Neuronal stem cell (in vitro differentiated cells): ENCODE measurements around the gene RPUSD1. TPM values are rescaled to one million over a fixed set of nuclear protein-coding genes. Genes with fewer than 3 reads are reported as not detected.
"Not testable (repeated sequence)": the region's sequence is repeated elsewhere in the genome, so short reads cannot be mapped to it uniquely, and the experiment has no call there.

Experiments
- DNase-seq: peaks from one replicate; pipeline ENCODE4 v3.0.0-alpha.2; 2013; ENCODE audit warnings: low spot score
- H2AFZ ChIP-seq: one replicate; pipeline ENCODE4 v1.6.1; 2013; ENCODE audit warnings: mild to moderate bottlenecking, low read length, inconsistent platforms
- H2AK5ac ChIP-seq: 2 replicates; pipeline ENCODE4 v1.6.1; 2013; ENCODE audit warnings: low read depth, mild to moderate bottlenecking, inconsistent platforms, low read length, moderate library complexity, mixed read lengths
- H2BK120ac ChIP-seq: 2 replicates; pipeline ENCODE4 v1.6.1; 2013; ENCODE audit warnings: low read depth, mild to moderate bottlenecking, inconsistent platforms, low read length, moderate library complexity, mixed read lengths
- H2BK12ac ChIP-seq: one replicate; pipeline ENCODE4 v1.6.1; 2013; ENCODE audit warnings: low read length, inconsistent platforms
- H2BK15ac ChIP-seq: 2 replicates; pipeline ENCODE4 v1.6.1; 2013; ENCODE audit warnings: mild to moderate bottlenecking, low read length, inconsistent platforms, mixed read lengths
- H2BK5ac ChIP-seq: one replicate; pipeline ENCODE4 v1.6.1; 2013; ENCODE audit warnings: inconsistent platforms, mild to moderate bottlenecking, low read length, moderate library complexity
- H3K14ac ChIP-seq: one replicate; pipeline ENCODE4 v1.6.1; 2013; ENCODE audit warnings: low read length, inconsistent platforms
- H3K18ac ChIP-seq: 2 replicates; pipeline ENCODE4 v1.6.1; 2013; ENCODE audit warnings: low read length, inconsistent platforms
- H3K23ac ChIP-seq: 2 replicates; pipeline ENCODE4 v1.6.1; 2013; ENCODE audit warnings: low read depth, mild to moderate bottlenecking, mixed read lengths, low read length, inconsistent platforms; ENCODE audit not compliant: poor library complexity
- H3K27ac ChIP-seq: replicated peaks from 3 replicates; pipeline ENCODE4 v1.5.1; 2013; ENCODE audit warnings: low read length, inconsistent platforms
- H3K27me3 ChIP-seq, 3 experiments: 2 replicates each; pipeline ENCODE4 v1.6.1; 2013; ENCODE audit warnings: low read length in 3 of 3, mild to moderate bottlenecking in 2 of 3, inconsistent platforms in 1 of 3, low read depth in 1 of 3, mixed read lengths in 1 of 3, moderate library complexity in 1 of 3; ENCODE audit not compliant: control insufficient read depth in 3 of 3, insufficient read depth in 3 of 3
- H3K36me3 ChIP-seq, 2 donors: replicated peaks in 1 of 2; 2 replicates each; pipeline ENCODE4 v1.6.1; 2013; ENCODE audit warnings: low read length in 2 of 2; ENCODE audit not compliant: control insufficient read depth in 2 of 2, insufficient read depth in 2 of 2
- H3K4ac ChIP-seq: 2 replicates; pipeline ENCODE4 v1.6.1; 2013; ENCODE audit warnings: inconsistent platforms, mild to moderate bottlenecking, low read length, moderate library complexity
- H3K4me1 ChIP-seq, 2 donors: 1 replicate in 1 of 2; 2 replicates in 1 of 2; pipeline ENCODE4 v1.6.1; 2013; ENCODE audit warnings: low read length in 2 of 2, low read depth in 1 of 2; ENCODE audit not compliant: control insufficient read depth in 2 of 2, insufficient read depth in 1 of 2
- H3K4me2 ChIP-seq: one replicate; pipeline ENCODE4 v1.6.1; 2013; ENCODE audit warnings: mild to moderate bottlenecking, low read length, inconsistent platforms; ENCODE audit not compliant: insufficient read depth, poor library complexity, severe bottlenecking
- H3K4me3 ChIP-seq, 2 donors: 2 replicates each; pipeline ENCODE4 v1.5.1; 2013; ENCODE audit warnings: low read length in 2 of 2, mild to moderate bottlenecking in 2 of 2, inconsistent platforms in 1 of 2, moderate library complexity in 1 of 2
- H3K79me1 ChIP-seq: one replicate; pipeline ENCODE4 v1.6.1; 2013; ENCODE audit warnings: low read depth, mild to moderate bottlenecking, inconsistent platforms, low read length, moderate library complexity
- H3K9ac ChIP-seq: one replicate; pipeline ENCODE4 v1.6.1; 2013; ENCODE audit warnings: mild to moderate bottlenecking, low read depth, low read length, inconsistent platforms; ENCODE audit not compliant: poor library complexity
- H3K9me3 ChIP-seq, 2 donors: replicated peaks in 1 of 2; 2 replicates each; pipeline versions ENCODE3 to v1.6.1; 2013; ENCODE audit warnings: low read length in 2 of 2, mild to moderate bottlenecking in 2 of 2, inconsistent platforms in 1 of 2, low read depth in 1 of 2, mixed read lengths in 1 of 2, moderate library complexity in 1 of 2; ENCODE audit not compliant: control insufficient read depth in 2 of 2, insufficient read depth in 1 of 2
- H4K8ac ChIP-seq: one replicate; pipeline ENCODE4 v1.6.1; 2013; ENCODE audit warnings: low read depth, mild to moderate bottlenecking, inconsistent platforms, low read length, moderate library complexity
- H4K91ac ChIP-seq: one replicate; pipeline ENCODE4 v1.6.1; 2013; ENCODE audit warnings: low read length, low read depth, mild to moderate bottlenecking, inconsistent platforms; ENCODE audit not compliant: poor library complexity
- WGBS, 2 donors: extraction: QIAGEN DNeasy Blood & Tissue Kit; methylation state at CpG; one replicate each; pipeline ENCODE4 v1.1.7; 2013; ENCODE audit warnings: missing lambda C conversion rate in 2 of 2, mixed read lengths in 1 of 2; ENCODE audit not compliant: insufficient read length in 2 of 2, insufficient replicate concordance in 1 of 2; ENCODE audit errors: extremely low coverage in 2 of 2; 5-methylcytosine and 5-hydroxymethylcytosine counted together
- polyA plus RNA-seq, 2 experiments: library from polyadenylated mRNA; stranded (reverse); fragments of 200-250 nt; gene quantifications; one replicate each; pipeline ENCODE4 v1.2.3, GENCODE V29; 2013

Gene RPUSD1
- polyA plus RNA-seq (2013, experiment 1 of 2), result 14.5 TPM
- 15.3 TPM for polyA plus RNA-seq (2013, experiment 2 of 2)

DNA sequence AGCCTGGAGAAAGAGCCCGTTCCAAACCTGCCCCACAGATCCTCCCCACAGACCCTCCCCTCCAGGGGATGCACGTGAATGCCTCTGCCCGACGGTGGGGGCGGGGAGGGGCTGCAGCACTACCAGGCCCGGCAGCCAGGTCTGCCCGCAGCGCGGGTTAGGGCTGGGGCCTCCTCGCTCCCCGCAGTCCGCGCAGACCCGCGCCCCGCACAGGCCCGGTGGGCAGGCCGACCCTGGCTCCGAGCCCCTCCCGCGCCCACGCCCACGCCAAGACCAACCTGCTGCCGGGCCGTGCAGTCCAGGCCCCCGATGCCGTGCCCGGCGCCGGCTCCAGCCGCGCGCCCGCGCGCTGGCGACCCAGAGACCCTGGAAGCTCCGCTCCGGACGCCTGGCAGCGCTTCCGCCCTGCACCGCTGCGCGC lies at the start of gene RPUSD1:
Gene RPUSD1, minus strand, starts transcription at position 404 of the 421 bp plus-strand sequence. CDS start 644 bp downstream, outside the sequence.
- Histone ChIP-seq H2BK12ac (peak within 1 kb of the TSS; percentile 10), H2BK5ac (no peak within 1 kb of the TSS), H3K9me3 (no peaks in the 10 kb centered on the region), H2AK5ac (peak within 1 kb of the TSS; percentile 94), H4K91ac (no peak within 1 kb of the TSS), H4K8ac (peak within 1 kb of the TSS; percentile 72), H3K18ac (peak within 1 kb of the TSS; percentile 97), H2AFZ (peak within 1 kb of the TSS; percentile 80), H3K4me3 (peak within 1 kb of the TSS; percentile 75 to 99), H3K36me3 (peaks cover 38 to 54% of the 10 kb centered on the region in 2 donors), H3K14ac (peak within 1 kb of the TSS; percentile 39), H3K4ac (no peak within 1 kb of the TSS), H3K4me1 (peaks cover 8 to 9% of the 10 kb centered on the region in 2 donors), H3K23ac (peak within 1 kb of the TSS; percentile 89), H2BK120ac (no peak within 1 kb of the TSS), H3K27ac (no peak within 1 kb of the TSS), H3K4me2 (peak within 1 kb of the TSS; percentile 89), H3K79me1 (peaks cover 56% of the 10 kb centered on the region), H3K9ac (peak within 1 kb of the TSS; percentile 97), H2BK15ac (no peak within 1 kb of the TSS), H3K27me3 (no peaks in the 10 kb centered on the region)
- no peak for DNase-seq
- whole genome bisulfite sequencing, 2 donors, result no CpG with 5 or more reads among the region's 45 CpGs

- not testable (repeated sequence) for H2BK120ac ChIP-seq, H2BK5ac ChIP-seq, H3K36me3 ChIP-seq, H3K27me3 ChIP-seq, H2BK12ac ChIP-seq, H2AK5ac ChIP-seq, H3K4me2 ChIP-seq, H2AFZ ChIP-seq, H2BK15ac ChIP-seq, H3K4ac ChIP-seq, H4K91ac ChIP-seq, H3K9ac ChIP-seq, H3K27ac ChIP-seq, DNase-seq, H3K4me3 ChIP-seq, H3K14ac ChIP-seq, H3K18ac ChIP-seq, H3K79me1 ChIP-seq, H3K23ac ChIP-seq, H3K4me1 ChIP-seq, H4K8ac ChIP-seq
- no CpG with 5 or more reads among the region's 3 CpGs for WGBS, 2 donors
- H3K9me3 ChIP-seq, result peaks cover 11 to 14% of the 10 kb centered on the region in 2 donors
Observed at GRCh38 chr16:836822-837221, 48.6 kb upstream of the RPUSD1 start.

DNA sequence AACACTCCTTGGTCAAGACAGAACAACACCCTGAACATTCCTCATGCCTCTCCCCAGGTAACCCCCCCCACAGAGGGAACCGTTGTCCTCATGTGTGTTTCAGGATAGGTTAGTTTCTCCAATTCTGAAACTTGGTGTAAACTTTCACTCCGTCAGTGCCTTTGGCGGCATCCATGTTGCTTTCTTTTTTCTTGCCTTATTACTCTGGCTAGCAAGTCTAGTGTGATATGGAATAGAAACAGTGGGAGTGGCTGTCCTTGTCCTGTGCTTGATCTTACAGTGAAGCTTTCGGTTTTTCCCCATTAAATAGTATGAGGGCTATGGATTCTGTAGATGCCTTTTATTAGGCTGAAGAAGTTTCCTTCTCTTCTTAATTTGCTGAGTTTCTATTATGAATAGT lies 48.0 kb upstream of the RPUSD1 start:
- H3K4me2 ChIP-seq, result no peak overlapping the region
- H3K79me1 ChIP-seq, result no peaks in the 10 kb centered on the region
- H2BK5ac ChIP-seq, result no peak overlapping the region
- no peak overlapping the region for H2BK12ac ChIP-seq
- no CpG with 5 or more reads among the region's 4 CpGs for WGBS, 2 donors
- peaks cover 0 to 2% (median 0%) of the 10 kb centered on the region in 3 experiments for H3K27me3 ChIP-seq
- DNase-seq, result no peak
- H2AFZ ChIP-seq, result no peak overlapping the region
- no peak overlapping the region for H4K91ac ChIP-seq
- H3K4ac ChIP-seq, result no peak overlapping the region
- no peak overlapping the region for H2BK120ac ChIP-seq
- no peaks in the 10 kb centered on the region for H3K4me1 ChIP-seq
- no peak overlapping the region for H4K8ac ChIP-seq
- peaks cover 11 to 14% of the 10 kb centered on the region in 2 donors for H3K9me3 ChIP-seq
- no peak overlapping the region for H3K23ac ChIP-seq
- H3K27ac ChIP-seq, result no peak overlapping the region
- no peak overlapping the region for H3K4me3 ChIP-seq
- no peak overlapping the region for H3K14ac ChIP-seq
- no peak overlapping the region for H2BK15ac ChIP-seq
- no peaks in the 10 kb centered on the region for H3K36me3 ChIP-seq
- no peak overlapping the region for H3K9ac ChIP-seq
- no peak overlapping the region for H2AK5ac ChIP-seq
- no peak overlapping the region for H3K18ac ChIP-seq

- H2BK120ac ChIP-seq, result no peak overlapping the region
- no peak overlapping the region for H2AFZ ChIP-seq
- H3K4ac ChIP-seq, result no peak overlapping the region
- H3K18ac ChIP-seq, result no peak overlapping the region
- no peak overlapping the region for H3K27ac ChIP-seq
- H3K79me1 ChIP-seq, result no peaks in the 10 kb centered on the region
- H2AK5ac ChIP-seq, result peak overlapping the region; percentile 37
- no peak overlapping the region for H4K91ac ChIP-seq
- no CpG with 5 or more reads among the region's 10 CpGs for WGBS, 2 donors
- no peak for DNase-seq
- H3K9me3 ChIP-seq, result peaks cover 11 to 14% of the 10 kb centered on the region in 2 donors
- no peak overlapping the region for H2BK5ac ChIP-seq
- no peaks in the 10 kb centered on the region for H3K36me3 ChIP-seq
- no peak overlapping the region for H2BK15ac ChIP-seq
- no peak overlapping the region for H3K9ac ChIP-seq
- no peak overlapping the region for H3K4me2 ChIP-seq
- peaks cover 0 to 3% (median 2%) of the 10 kb centered on the region in 3 experiments for H3K27me3 ChIP-seq
- H3K4me3 ChIP-seq, result peak overlapping the region in 1 of 2 donors; percentile 63
- no peaks in the 10 kb centered on the region for H3K4me1 ChIP-seq
- H3K14ac ChIP-seq, result no peak overlapping the region
- H3K23ac ChIP-seq, result no peak overlapping the region
- H4K8ac ChIP-seq, result no peak overlapping the region
- no peak overlapping the region for H2BK12ac ChIP-seq
Observed at GRCh38 chr16:835373-835772, 47.2 kb upstream of the RPUSD1 start.
